IPS DF 4.7 (cell line): ENCODE data around the gene DOCK1.

Experiments
- DNase-seq: peaks from one replicate; pipeline ENCODE4 v3.0.0-alpha.2; 2013; ENCODE audit warnings: low spot score; ENCODE audit errors: extremely low read depth

DOCK1 gene

DNA sequence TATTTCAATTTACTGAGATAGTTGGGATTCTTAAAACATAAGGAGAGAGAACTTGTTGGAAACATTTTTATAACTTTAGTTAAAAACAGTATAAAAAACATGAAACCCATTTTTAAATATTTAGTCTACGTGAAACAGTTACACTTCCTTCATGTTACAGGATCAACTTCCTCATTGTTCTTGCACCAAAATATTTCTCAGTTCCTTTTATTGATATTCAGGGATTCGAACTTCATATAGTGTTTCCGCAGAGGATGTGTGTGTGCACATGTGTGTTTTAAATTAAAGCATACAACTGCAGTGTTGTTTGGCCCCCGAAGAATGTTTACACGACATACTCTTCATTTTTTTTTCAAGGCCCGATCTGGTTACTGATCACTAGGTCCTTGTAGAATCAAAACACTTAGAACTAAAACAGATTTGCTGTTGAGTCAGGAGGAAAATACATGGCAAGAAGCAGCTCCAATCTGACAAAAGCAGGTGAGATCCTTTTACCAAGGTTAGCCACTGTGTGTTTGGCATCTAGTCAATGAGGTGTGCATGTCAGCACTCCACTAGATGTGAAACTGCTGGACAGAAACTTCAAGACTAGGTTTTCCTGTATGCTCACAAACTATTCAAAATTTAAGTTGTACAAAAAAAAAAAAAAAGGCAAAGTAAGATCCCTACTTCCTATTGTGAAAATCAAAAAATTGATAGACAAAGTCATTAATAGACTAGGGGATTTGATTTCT lies 230.8 kb downstream of the DOCK1 start:
- no peak for DNase-seq

DNA sequence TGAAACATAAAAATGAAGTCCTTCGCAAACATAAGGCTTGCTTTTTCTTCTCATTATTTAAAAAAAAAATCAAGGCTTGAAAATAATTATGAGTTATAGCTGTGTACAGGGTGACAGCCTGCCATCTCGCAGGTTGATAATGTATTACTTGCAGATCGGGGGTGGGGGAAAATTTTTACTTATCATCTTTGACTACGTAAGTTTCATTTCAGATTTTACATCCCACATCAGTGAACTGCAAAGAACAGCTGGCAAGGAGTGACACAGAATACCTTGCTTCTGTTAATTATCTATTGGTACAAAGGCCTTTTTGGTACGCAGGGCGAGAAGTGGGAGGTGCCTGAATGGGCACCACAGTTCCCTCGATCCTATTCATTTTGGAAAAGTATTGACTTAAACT lies 232.2 kb downstream of the DOCK1 start:
- no peak for DNase-seq

DNA sequence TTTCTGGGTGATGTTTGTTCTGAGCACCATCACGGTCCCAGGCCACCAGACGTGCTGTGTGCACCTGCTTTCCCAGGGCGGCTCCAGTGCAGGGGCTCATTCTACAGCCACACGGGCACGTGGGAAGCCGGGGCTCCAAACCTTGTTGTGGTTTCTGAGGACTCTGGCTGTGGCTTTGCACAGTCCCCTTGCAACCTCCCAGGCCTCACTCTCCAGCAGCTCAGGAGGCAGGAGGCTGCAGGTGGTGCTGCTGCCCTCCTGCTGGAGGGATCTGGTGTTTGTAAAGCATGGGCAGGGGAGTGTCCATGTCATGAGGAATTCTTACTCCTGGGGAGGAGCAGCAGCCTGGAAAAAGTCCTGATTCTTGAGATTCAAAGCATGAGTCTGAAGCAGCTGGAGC lies 236.9 kb downstream of the DOCK1 start:
- no peak for DNase-seq

DNA sequence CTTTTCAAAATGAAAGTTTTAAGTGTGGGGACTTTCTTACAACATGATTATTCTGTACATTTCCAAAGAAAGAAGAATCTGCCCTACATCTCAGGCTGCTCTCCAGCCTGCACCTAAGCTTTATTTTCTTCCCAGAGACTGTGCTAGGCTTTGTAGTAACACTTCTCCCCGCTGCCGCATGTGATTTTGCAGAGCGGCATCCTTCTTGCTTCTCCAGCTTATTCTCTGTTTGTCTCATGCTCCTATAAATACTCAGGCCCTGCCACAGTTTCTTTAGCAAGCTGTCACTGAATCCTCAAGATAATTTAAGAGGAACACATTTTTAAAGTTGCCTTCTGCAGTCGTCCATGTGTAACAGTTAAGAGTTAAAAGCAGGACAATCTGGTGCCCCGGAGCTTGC lies 237.6 kb downstream of the DOCK1 start:
- no peak for DNase-seq

DNA sequence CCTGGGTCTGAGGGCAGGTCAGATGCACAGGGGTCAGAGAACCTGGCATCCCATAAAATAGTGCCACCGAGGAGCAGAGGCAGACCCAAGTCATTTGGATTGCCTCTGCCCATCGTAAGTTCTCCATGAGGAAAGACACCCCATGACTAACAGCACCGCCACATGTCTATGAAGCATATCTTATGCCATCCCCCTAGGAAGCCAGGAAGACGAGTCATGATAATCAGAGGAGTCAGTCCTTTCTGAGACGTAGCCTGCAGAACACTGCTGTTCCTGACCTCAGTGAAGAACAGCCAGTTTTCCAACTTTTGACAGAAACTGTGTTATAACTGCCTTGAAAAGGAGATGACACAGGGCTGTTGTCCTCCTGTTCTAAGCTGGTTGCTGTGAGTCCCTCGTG lies 239.9 kb downstream of the DOCK1 start:
- no peak for DNase-seq

DNA sequence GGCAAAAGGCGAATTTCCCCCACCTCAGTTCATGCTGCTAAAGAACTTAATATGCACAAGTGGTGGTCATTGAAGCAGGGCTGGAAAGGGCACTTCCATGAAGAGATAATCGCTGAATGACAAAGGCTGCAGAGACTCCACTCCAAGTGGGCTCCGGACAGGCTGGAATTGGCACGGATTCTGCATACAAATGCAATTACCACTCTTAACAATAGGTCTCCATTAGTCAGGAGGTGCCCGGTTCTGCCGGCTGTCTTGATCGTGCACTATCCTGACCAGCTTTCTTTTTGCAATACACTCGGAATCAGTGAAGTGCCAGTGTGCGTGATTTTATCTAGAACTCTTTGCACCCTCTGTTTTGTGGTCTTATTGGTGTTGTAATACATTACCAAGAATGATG lies 241.4 kb downstream of the DOCK1 start:
- no peak for DNase-seq

DNA sequence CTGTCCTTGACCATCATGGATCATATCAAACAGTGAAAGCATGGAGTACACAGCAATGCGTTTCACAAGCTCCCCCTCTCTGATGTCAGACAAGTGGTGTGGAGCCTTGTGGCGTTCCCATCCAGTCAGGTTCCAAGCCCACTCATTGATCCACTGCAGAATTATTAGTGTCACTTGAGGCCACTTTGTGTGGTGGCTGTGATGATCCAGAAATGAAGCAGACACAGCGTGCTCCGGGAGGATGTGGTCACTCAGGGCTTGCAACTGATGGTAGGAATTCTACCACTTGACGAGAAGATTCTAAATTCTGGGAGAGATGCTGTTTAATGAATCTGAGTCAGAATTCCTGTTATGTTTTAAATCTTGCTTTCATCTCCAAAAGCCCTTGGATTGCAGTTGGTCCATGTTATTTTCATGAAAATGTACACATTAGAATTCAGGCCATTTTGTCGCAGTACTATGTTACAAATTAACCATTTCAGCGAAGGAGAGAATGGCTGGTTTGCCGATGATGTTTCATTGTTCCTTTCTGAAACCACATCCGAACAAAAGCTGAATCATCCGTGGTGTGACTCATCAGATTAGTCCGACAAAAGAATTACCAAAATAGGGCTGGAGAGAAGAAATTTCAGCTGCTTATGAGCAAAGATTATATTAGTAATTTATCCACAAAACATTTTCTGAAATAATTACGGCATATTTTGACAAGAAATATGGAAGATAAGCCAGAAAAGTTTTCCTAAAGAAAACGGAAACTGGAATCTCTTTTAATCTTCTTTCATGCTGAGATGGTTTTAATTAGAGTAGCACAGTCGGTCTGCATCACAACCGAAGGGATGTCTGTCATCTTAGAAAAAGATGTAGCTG lies 243.1 kb downstream of the DOCK1 start:
- no peak for DNase-seq

DNA sequence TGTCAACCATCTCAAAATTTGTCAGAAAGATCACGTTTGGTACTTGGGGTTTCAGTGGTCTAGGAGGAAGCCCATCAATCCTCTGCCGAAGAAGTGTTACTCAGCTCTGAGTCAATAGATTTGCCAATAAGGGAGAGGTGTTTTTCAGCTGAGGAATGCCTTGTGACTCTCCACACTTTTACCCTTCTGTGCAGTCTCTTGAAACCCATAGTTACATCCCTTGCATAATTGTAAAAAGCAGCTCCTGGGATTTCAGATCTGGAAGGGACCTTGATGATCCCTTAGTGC lies 243.6 kb downstream of the DOCK1 start:
- DNase-seq: no peak

DNA sequence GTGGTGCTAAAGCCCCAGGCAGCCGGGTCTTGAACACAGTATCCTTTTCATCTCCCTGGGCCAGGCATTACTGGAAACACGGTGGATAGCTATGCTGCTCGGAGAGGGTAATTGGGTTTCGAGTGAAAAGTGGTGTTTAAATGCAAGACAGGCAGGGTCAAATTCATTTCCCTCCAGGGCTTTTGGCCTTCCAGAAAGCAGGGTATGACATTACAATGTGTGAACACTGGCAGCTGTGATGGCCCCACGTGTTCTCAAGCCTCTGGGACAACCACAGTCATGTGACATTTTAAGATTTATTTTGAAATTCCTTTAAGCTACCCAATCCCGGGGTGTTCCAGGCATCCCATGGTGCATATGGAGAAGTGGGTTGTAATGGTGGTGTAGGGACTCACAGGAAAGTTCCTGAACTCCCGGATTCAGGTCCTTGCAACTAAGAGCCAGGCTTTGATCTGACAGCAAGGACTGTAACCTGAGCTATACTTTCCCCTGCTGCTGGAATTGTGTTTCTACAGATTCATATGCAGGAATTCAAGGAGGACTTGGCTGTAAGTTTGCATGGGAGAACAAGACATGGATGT lies 244.4 kb downstream of the DOCK1 start:
- no peak for DNase-seq

DNA sequence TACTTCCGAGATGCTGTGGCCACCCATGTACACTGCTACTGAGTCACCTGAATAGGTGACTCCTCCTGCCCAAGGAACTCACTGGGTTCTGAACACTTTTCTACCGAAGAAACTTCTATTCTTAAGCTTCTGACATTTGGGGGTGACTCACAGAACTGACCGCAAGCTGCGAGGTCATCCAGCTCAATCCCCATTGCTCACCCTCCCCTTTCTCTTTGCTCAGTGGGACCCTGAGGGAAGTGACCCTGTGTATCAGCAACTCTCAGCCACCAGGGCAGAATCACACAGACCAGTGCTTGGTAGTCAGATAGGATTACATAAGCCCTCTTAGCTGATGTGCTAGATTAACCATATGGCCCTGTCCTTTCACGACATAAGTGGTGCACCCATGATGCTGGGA lies 244.9 kb downstream of the DOCK1 start:
- DNase-seq: no peak

DNA sequence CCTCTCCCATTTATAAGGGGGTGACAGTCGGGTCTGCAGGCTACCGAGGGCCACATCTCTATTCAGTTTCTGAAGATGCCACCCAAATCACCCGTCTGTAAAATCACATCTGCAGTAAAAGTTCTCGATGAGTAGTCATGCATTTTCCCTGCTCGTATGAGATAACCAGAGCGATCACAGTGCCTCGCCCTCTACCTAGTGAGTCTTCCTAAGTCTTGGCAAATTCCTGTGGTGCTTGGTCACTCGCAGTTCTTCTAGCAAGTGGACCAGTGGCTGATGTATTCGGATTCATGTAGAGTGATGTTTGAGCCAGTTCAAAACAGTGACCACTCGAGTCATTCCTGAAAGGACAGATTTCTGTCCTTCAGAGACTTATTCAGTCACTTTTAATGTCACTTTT lies 246.3 kb downstream of the DOCK1 start:
- DNase-seq: no peak

DNA sequence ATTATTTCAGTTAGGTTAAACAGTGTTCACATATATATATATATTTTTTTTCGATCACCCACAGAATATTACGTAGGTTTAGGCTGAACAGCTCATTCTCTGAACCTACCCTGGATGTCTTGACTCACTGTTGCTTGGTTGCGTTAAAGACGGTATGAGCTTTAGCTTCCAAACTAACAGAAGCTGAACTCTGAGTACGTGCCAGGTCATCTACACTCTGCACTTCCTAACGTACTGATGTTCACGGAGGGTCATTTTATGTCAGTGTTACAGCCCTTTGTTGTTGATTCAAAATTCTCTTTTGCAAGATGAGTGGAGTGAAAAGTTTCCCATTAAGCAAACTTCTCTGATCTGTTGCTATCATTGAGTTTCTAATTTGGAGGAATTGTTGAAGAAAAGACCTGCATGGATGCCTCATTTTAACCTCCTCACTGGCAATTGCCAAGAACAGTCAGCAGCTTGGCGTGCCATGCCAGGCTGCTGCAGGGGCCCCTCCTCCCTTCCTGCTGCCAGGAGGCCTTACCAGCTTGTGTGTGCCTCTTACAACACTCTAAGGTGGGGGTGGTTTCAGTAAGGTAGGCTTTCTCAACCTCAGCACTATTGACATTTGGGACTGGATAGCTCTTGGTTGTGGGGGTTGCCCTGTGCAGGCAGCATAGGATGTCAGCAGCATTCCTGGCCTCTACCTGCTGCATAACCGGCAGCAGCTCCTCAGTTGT lies 246.9 kb downstream of the DOCK1 start:
- DNase-seq: no peak

DNA sequence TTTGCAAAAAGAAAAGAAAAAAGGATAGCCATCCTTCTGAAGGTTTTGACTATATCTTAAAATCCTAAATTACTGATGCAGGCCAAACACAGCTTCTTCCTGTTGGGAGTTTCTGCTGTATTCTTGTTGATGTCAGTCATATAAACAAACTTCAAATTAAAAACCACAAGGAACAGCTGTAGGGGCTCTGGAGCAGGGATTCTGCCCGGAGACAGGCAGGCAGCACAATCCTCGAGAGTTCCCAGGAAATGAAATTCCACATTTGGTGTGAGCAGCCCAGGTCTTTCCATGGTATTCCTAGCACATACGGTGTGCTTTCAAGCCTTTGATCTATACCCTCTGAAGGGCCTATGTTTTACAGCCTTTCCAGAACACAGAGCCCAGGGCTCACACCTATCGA lies 248.0 kb downstream of the DOCK1 start:
- no peak for DNase-seq

DNA sequence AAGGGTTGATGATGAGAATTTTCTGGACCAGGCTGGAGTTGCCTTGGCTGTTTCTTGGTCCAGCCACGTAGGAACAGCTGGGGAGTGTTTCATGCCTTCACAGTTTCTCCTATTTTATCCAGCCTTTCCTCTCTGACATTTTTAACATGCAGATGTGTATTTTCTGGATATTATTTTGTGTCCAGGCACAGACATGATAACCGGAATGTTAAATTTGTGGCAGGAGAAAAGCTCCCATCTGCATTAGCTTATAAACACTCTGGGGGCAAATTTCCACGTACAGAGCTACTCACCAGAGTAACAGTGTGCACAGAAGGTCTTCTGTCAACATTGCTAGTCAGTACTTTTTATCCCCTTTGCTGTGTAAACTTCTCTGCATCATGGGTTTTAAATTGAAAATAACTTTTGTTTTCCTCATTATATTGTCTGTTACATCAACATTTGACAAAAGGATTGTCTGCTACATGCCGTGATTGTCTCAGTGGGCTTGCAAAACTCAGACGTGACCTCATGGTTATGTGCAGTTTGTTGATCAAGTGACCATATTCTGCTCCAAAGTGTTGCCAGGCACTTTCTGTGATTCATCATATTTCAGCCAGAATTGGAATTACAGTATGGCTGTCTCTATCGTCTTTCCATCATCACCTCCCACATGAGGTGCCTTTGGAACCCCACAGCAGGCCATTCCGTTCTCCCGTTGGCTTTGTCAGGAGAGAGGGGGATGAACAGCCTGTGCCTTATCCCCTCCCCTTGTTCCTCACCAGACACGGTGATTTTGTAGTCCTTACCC lies 249.8 kb downstream of the DOCK1 start:
- no peak for DNase-seq

DNA sequence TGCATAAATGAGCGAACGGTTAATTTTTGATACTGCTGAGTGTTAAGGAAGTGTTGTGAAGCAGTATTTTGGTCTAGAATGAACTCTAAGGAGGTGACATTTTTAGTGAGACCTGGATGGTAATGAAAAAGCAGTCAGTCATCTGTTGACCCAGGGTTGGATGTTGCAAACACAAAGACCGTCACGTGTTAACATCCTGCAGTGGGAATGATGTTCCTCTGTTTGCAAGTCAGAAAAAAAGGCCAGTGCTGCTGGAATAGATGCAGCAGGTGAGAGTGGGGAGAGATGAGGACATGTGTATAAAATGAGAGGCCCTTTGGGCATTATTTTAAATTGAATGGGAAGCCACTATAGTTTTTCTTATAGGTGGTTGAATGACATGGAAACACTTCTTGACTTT lies 251.9 kb downstream of the DOCK1 start:
- DNase-seq: no peak

DNA sequence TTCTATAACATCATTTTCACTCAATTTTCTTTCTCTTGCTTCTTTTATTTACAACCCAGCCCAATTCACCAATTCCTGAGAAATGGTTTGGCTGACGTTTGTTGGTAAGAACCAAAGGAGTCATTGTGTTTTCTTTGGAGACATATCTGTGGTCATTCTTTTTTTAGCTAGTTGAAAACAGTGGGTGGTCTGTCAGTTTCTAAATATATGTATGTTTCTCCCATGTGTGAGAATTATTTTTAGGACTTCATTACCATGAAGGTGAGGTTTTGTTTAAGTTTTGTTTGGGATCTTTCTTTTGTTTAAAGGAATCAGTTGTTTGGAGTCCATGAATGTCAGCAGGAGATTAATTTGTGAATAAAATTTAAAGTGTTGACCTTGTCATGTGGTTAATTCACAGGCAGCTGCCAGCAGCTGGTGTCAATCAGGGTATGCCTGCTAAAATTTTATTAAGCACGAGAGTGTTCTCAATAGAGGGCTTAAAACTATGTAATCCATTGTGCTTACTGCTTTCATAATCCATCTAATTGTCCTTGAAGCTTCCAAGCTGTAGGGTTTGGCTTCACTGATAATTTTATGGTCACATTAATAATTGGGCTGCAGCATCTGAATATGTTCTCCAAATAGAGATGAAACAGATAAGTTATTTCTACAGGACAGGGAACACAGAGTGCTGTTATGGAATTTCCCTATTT lies 252.4 kb downstream of the DOCK1 start:
- no peak for DNase-seq

DNA sequence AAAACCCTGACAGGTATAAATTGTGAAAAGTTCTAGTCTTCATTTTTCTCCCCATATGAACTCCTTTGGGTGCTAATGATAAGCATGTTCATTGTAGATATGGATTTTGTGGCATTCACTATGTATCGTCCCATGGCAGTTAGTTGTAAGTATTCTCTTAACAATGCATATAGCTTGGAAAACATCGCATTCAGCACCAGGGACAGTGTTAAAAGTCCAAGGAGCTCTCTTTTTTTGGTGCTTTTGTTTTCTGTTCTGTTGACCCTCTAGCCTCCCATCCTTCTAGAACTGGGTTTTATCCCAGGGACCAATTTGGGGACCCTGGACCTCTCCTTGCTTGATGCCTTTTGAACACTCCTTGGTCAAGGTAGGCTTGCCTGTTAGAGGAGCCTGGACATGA lies 253.4 kb downstream of the DOCK1 start:
- no peak for DNase-seq

DNA sequence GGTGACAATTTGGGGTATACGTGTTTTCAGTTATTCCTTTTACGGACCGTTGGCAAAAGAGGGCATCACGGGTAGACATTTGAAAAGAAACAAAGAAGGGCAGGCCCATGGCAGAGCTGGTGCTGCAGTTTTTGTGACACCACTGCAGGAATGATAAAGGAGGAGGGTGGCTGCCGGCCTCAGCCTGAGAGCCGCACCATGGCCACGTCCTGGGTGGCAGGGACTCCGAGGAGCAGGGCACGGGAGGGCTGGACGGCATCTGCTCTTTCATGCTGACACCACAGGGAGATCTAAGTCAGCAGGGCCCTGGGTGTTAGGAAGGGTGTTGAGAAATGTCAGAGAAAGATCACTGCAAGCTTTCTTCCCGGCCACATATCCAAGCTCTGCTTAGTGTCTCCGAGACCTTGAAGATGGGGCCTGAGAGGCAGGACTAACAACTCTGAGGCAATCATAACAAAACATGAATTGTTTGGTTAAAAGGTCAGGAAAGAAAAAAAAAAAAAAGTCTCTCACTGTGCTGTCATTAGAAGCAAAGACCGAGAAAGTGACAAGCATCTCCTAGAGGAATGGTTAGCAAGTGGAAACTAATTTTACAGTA lies 254.5 kb downstream of the DOCK1 start:
- DNase-seq: no peak

DNA sequence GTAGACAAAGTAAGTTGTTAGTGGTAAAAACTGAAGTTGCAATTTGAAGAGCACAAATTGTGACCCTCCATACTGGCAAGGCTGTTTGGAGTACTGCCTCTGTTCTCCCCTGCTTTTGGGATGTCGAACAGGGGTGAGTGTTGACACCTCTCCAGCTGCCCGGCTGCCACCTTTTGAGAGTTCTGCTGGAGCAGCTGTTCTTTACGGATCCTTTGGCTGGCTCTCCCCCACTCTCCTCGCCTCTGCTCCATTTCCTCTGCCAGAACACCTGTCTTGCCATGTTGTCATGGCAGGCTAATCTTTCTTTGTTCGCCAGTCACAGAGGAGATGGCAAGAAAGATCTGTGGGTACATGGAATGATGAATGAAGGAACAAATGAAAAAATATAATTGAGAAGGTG lies 256.3 kb downstream of the DOCK1 start:
- DNase-seq: no peak

DNA sequence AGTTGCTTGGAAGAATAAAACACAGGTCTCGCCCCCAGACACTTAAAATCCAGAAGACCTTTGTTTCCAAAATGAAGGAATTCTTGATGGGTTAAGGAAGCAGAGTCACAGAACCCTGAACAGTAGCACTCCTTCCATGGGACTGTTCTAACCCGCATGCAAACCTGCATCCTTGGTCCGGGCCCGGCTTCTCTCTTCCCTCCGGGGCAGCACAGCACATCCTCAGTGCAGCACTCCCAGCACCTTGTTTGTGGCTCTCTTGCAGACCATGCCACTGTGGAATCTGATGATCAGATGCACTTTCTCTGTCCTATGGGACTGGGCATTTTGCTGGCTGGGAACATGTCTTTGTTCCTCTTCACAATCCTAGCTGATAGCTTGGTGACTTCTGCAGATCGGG lies 257.6 kb downstream of the DOCK1 start:
- no peak for DNase-seq
